GM12875 (cell line): ENCODE data around the gene CAMKK1.

Experiments
- H3K4me3 ChIP-seq: one replicate; pipeline ENCODE4 v1.5.1; 2011; ENCODE audit warnings: low read depth, low read length, control low read depth
- CTCF ChIP-seq: IDR thresholded peaks from 2 replicates; pipeline ENCODE4 v1.5.1; 2011; ENCODE audit warnings: low read depth, mild to moderate bottlenecking, control low read depth, inconsistent platforms, low read length, moderate library complexity, borderline replicate concordance; ENCODE audit not compliant: insufficient read depth

The CAMKK1 gene

GRCh38 chr17:3904501-3904900, 11.6 kb upstream of the CAMKK1 start:
- H3K4me3 ChIP-seq: no peak overlapping the region
- TF ChIP-seq CTCF: no peak

GRCh38 chr17:3903881-3904290, 11.0 kb upstream of the CAMKK1 start:
- TF ChIP-seq CTCF: no peak
- H3K4me3 ChIP-seq: no peak overlapping the region

GRCh38 chr17:3903051-3903825, 10.4 kb upstream of the CAMKK1 start:
- no peak overlapping the region for H3K4me3 ChIP-seq
- no peak for TF ChIP-seq CTCF

DNA sequence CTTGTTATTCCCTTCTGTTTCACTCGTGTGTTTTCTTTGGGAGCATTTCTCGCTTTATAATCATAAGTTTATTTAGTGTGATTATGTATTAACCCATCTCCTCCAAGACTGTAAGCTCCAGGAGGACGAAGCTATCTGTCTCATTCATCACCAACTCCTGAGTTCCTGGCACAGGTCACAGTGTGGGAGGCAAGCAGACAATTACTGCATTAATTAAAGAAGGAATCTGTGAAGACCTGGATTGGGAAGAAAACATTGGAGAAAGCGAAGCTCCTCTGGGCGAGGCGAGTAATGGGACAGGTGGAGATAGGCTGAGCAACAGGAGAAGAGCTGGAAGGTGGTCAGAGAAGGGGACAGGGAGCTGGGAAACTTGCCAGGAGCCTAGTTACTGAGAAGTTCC, 7.8 kb upstream of the CAMKK1 start:
- no peak for TF ChIP-seq CTCF
- no peak overlapping the region for H3K4me3 ChIP-seq

GRCh38 chr17:3897731-3898130, 4.9 kb upstream of the CAMKK1 start:
- no peak for TF ChIP-seq CTCF
- no peak overlapping the region for H3K4me3 ChIP-seq

GRCh38 chr17:3896968-3897235, 4.0 kb upstream of the CAMKK1 start:
- TF ChIP-seq CTCF: no peak
- no peak overlapping the region for H3K4me3 ChIP-seq

- no peak overlapping the region for H3K4me3 ChIP-seq
- no peak for TF ChIP-seq CTCF
Measured at GRCh38 chr17:3896108-3896967, 3.5 kb upstream of the CAMKK1 start.
